A673 (cell line): Measurements from ENCODE around the gene LRRC43. TPM values are rescaled to one million over a fixed set of nuclear protein-coding genes. Genes with fewer than 3 reads are reported as not detected.

Experiments used
- BruUV-seq: library from RNA; stranded (reverse); fragments of 400-500 nt; replicated peaks from 2 replicates; lab custom pipeline; 2021; lab: Mats Ljungman, UMichigan
- CTCF ChIA-PET: fragments of 300-600 bp; sonication (Branson Sonifier 250); formaldehyde crosslinking; loops from one replicate; lab custom pipeline; 2022; ENCODE audit warnings: antibody characterized with exemption; lab: Charles Lee
- POLR2A ChIA-PET: fragments of 300-600 bp; sonication (Branson Sonifier 250); formaldehyde crosslinking; loops from one replicate; lab custom pipeline; 2022; ENCODE audit warnings: antibody characterized with exemption; ENCODE audit not compliant: low non-redundant PET; lab: Charles Lee
- DNase-seq: peaks from one replicate; pipeline ENCODE4 v3.0.0-alpha.2; 2015; ENCODE audit warnings: low spot score
- H3K27ac ChIP-seq: fragments of 200-600 bp; sonication (generic); 2 replicates; pipeline ENCODE4 v1.5.1; 2016; ENCODE audit warnings: mixed run types, low read depth, mild to moderate bottlenecking, mixed read lengths, antibody characterized with exemption, low read length; ENCODE audit not compliant: poor library complexity, severe bottlenecking
- H3K27me3 ChIP-seq: fragments of 200-600 bp; sonication (generic); replicated peaks from 2 replicates; pipeline ENCODE4 v1.6.1; 2017; ENCODE audit warnings: mixed run types, low read depth, mild to moderate bottlenecking, mixed read lengths, antibody characterized with exemption, low read length; ENCODE audit not compliant: insufficient read depth, poor library complexity
- H3K36me3 ChIP-seq: fragments of 200-600 bp; sonication (generic); 2 replicates; pipeline ENCODE4 v1.6.1; 2016; ENCODE audit warnings: mixed run types, mild to moderate bottlenecking, mixed read lengths, antibody characterized with exemption, low read length; ENCODE audit not compliant: insufficient read depth, poor library complexity, severe bottlenecking
- H3K4me1 ChIP-seq: fragments of 200-600 bp; sonication (generic); 2 replicates; pipeline ENCODE4 v1.6.1; 2017; ENCODE audit warnings: mixed run types, mild to moderate bottlenecking, mixed read lengths, antibody characterized with exemption, low read length; ENCODE audit not compliant: insufficient read depth, poor library complexity, severe bottlenecking
- H3K4me3 ChIP-seq: fragments of 200-600 bp; sonication (generic); 2 replicates; pipeline ENCODE4 v1.5.1; 2016; ENCODE audit warnings: low read depth, mixed run types, mild to moderate bottlenecking, mixed read lengths, low read length; ENCODE audit not compliant: poor library complexity, severe bottlenecking
- H3K9me3 ChIP-seq: fragments of 200-600 bp; sonication (generic); 2 replicates; pipeline ENCODE4 v1.6.1; 2016; ENCODE audit warnings: mixed run types, low read depth, mild to moderate bottlenecking, mixed read lengths, antibody characterized with exemption, low read length; ENCODE audit not compliant: poor library complexity, severe bottlenecking
- CTCF ChIP-seq: fragments of 300-800, 200-600 bp; sonication (generic); conservative IDR thresholded peaks from 2 replicates; pipeline ENCODE4 v1.5.1; 2017; ENCODE audit warnings: low read depth, mild to moderate bottlenecking, antibody characterized with exemption, low read length, moderate library complexity, mixed read lengths
- EZH2 ChIP-seq: fragments of 200-600 bp; sonication (generic); IDR thresholded peaks from 2 replicates; pipeline ENCODE4 v1.6.1; 2017; ENCODE audit warnings: borderline replicate concordance, low read depth, mild to moderate bottlenecking, mixed read lengths, antibody characterized with exemption, low read length; ENCODE audit not compliant: poor library complexity, severe bottlenecking
- intact Hi-C: fragments of 100-400 bp; cut with micrococcal nuclease; formaldehyde crosslinking; loops from one replicate; pipeline ENCODE4 v1.10.0; 2022; ENCODE audit not compliant: unreplicated experiment
- total RNA-seq: library from RNA; stranded (reverse); gene quantifications from 2 replicates; pipeline ENCODE4 v1.2.3, GENCODE V29; 2021

Gene LRRC43
- total RNA-seq, 1 experiment from 2014 or later: not detected

- Histone ChIP-seq H3K4me1 (peaks cover 14% of the 10 kb centered on the region), H3K36me3 (no peaks in the 10 kb centered on the region), H3K4me3 (no peak overlapping the region), H3K9me3 (no peaks in the 10 kb centered on the region), H3K27ac (no peak overlapping the region), H3K27me3 (peaks cover 9% of the 10 kb centered on the region)
- BruUV-seq: no TSS peak
- TF ChIP-seq CTCF: no peak
- no peak for DNase-seq
- intact Hi-C loops: no loop called here
- ChIA-PET POLR2A (no interaction called here), CTCF (no interaction called here)
These were observed 16.8 kb downstream of the LRRC43 start for GRCh38 chr12:122199484-122200355.

- intact Hi-C loops: no loop called here
- POLR2A ChIA-PET: no interaction called here
- no peak overlapping the region for H3K4me3 ChIP-seq
- peaks cover 14% of the 10 kb centered on the region for H3K4me1 ChIP-seq
- peaks cover 15% of the 10 kb centered on the region for H3K27me3 ChIP-seq
- TF ChIP-seq CTCF: no peak
- no TSS peak for BruUV-seq
- no peaks in the 10 kb centered on the region for H3K36me3 ChIP-seq
- no peaks in the 10 kb centered on the region for H3K9me3 ChIP-seq
- DNase-seq: no peak
- no peak overlapping the region for H3K27ac ChIP-seq
- CTCF ChIA-PET: no interaction called here
These were observed 17.7 kb downstream of the LRRC43 start for GRCh38 chr12:122200541-122201175.

GRCh38 chr12:122201381-122201780 lies 18.5 kb downstream of the LRRC43 start:
- Histone ChIP-seq H3K4me3 (no peak overlapping the region), H3K4me1 (peaks cover 14% of the 10 kb centered on the region), H3K9me3 (no peaks in the 10 kb centered on the region), H3K27me3 (peaks cover 15% of the 10 kb centered on the region), H3K36me3 (no peaks in the 10 kb centered on the region), H3K27ac (no peak overlapping the region)
- POLR2A ChIA-PET: no interaction called here
- BruUV-seq: no TSS peak
- no peak for DNase-seq
- TF ChIP-seq EZH2 (no peak), CTCF (no peak)
- intact Hi-C loops: no loop called here
- CTCF ChIA-PET: no interaction called here
